HK-2 (cell line): ENCODE data around the gene TSPAN2.

Source experiments
- DNase-seq: peaks from one replicate; pipeline ENCODE4 v3.0.0-alpha.2; 2018; ENCODE audit not compliant: unreplicated experiment

Gene TSPAN2

GRCh38 chr1:115089420-115090185 is at the start of gene TSPAN2:
Gene TSPAN2 (minus strand): TSS chr1:115089503. CDS start chr1:115089432, 71 bp downstream.
- DNase-seq = peak; percentile 67

- peak; percentile 84 for DNase-seq
These were observed 49.7 kb upstream of the TSPAN2 start for GRCh38 chr1:115138973-115139372.

GRCh38 chr1:115138271-115138670 is 49.0 kb upstream of the TSPAN2 start:
- DNase-seq = no peak

GRCh38 chr1:115137191-115137590 is 47.9 kb upstream of the TSPAN2 start:
- no peak for DNase-seq

GRCh38 chr1:115136706-115137105 is 47.4 kb upstream of the TSPAN2 start:
- no peak for DNase-seq

- no peak for DNase-seq
These were observed 46.8 kb upstream of the TSPAN2 start for GRCh38 chr1:115136106-115136505.

GRCh38 chr1:115135681-115136080 is 46.4 kb upstream of the TSPAN2 start:
- no peak for DNase-seq

- DNase-seq = peak; percentile 60
These were observed 45.7 kb upstream of the TSPAN2 start for GRCh38 chr1:115134850-115135480.

GRCh38 chr1:115134231-115134630 is 44.9 kb upstream of the TSPAN2 start:
- no peak for DNase-seq

- DNase-seq = no peak
These were observed 44.1 kb upstream of the TSPAN2 start for GRCh38 chr1:115133440-115133839.

GRCh38 chr1:115130786-115131185 is 41.5 kb upstream of the TSPAN2 start:
- no peak for DNase-seq

- no peak for DNase-seq
These were observed 39.9 kb upstream of the TSPAN2 start for GRCh38 chr1:115129071-115129640.

- no peak for DNase-seq
These were observed 38.2 kb upstream of the TSPAN2 start for GRCh38 chr1:115127539-115127938.

- DNase-seq = no peak
These were observed 37.2 kb upstream of the TSPAN2 start for GRCh38 chr1:115126516-115126915.

- DNase-seq = no peak
These were observed 33.8 kb upstream of the TSPAN2 start for GRCh38 chr1:115123116-115123515.

- DNase-seq = no peak
These were observed 32.5 kb upstream of the TSPAN2 start for GRCh38 chr1:115121793-115122192.

GRCh38 chr1:115120296-115120695 is 31.0 kb upstream of the TSPAN2 start:
- DNase-seq = no peak

GRCh38 chr1:115118611-115119010 is 29.3 kb upstream of the TSPAN2 start:
- DNase-seq = no peak

GRCh38 chr1:115118086-115118485 is 28.8 kb upstream of the TSPAN2 start:
- DNase-seq = no peak

GRCh38 chr1:115117298-115117697 is 28.0 kb upstream of the TSPAN2 start:
- no peak for DNase-seq

GRCh38 chr1:115116512-115116911 is 27.2 kb upstream of the TSPAN2 start:
- DNase-seq = no peak

GRCh38 chr1:115115521-115116161 is 26.3 kb upstream of the TSPAN2 start:
- DNase-seq = no peak

- DNase-seq = peak; percentile 56
These were observed 25.0 kb upstream of the TSPAN2 start for GRCh38 chr1:115114308-115114707.
